PC-3 (cell line): ENCODE results near the gene WDR81. TPM values are rescaled to one million over a fixed set of nuclear protein-coding genes. Genes with fewer than 3 reads are reported as not detected.

ENCODE experiments used
- ATAC-seq: fragments of 200-7000 bp; cut with Tn5 transposase; 2 replicates; pipeline ENCODE4 v1.9.1; 2020; ENCODE audit warnings: mild to moderate bottlenecking, moderate library complexity
- BruUV-seq: library from RNA; stranded (reverse); fragments of 400-500 nt; replicated peaks from 2 replicates; lab custom pipeline; 2021; lab: Mats Ljungman, UMichigan
- CTCF ChIA-PET: fragments of 300-600 bp; sonication (Branson Sonifier 250); formaldehyde crosslinking; loops from one replicate; lab custom pipeline; 2022; ENCODE audit warnings: antibody characterized with exemption; lab: Charles Lee
- POLR2A ChIA-PET: fragments of 300-600 bp; sonication (Branson Sonifier 250); formaldehyde crosslinking; loops from one replicate; lab custom pipeline; 2022; ENCODE audit warnings: antibody characterized with exemption; ENCODE audit not compliant: unreplicated experiment; lab: Charles Lee
- DNase-seq: peaks from one replicate; pipeline ENCODE4 v3.0.0-alpha.2; 2015
- H2AFZ ChIP-seq: fragments of 300-600 bp; sonication (generic); 2 replicates; pipeline ENCODE4 v1.6.0; 2016; ENCODE audit warnings: antibody characterized with exemption, low read length
- H3F3A ChIP-seq: fragments of 300-600 bp; sonication (generic); one replicate; pipeline ENCODE4 v1.6.0; 2017; ENCODE audit warnings: antibody characterized with exemption, low read length, control low read depth, mild to moderate bottlenecking; ENCODE audit not compliant: unreplicated experiment
- H3K27ac ChIP-seq: fragments of 300-600 bp; sonication (generic); 2 replicates; pipeline ENCODE4 v1.5.1; 2016; ENCODE audit warnings: mild to moderate bottlenecking, low read length
- H3K27me3 ChIP-seq: fragments of 300-600 bp; sonication (generic); 2 replicates; pipeline ENCODE4 v1.6.1; 2016; ENCODE audit warnings: low read length, mixed read lengths
- H3K36me3 ChIP-seq: fragments of 300-600 bp; sonication (generic); 2 replicates; pipeline ENCODE4 v1.6.1; 2016; ENCODE audit warnings: low read depth, mixed run types, low read length, mixed read lengths
- H3K4me1 ChIP-seq: fragments of 300-600 bp; sonication (generic); 2 replicates; pipeline ENCODE4 v1.5.1; 2016; ENCODE audit warnings: low read length; ENCODE audit not compliant: insufficient read depth
- H3K4me2 ChIP-seq: fragments of 300-600 bp; sonication (generic); 2 replicates; pipeline ENCODE4 v1.6.0; 2016; ENCODE audit warnings: low read length
- H3K4me3 ChIP-seq: fragments of 300-600 bp; sonication (generic); 2 replicates; pipeline ENCODE4 v1.5.1; 2016; ENCODE audit warnings: mild to moderate bottlenecking, low read length, mixed read lengths
- H3K79me2 ChIP-seq: fragments of 300-600 bp; sonication (generic); 2 replicates; pipeline ENCODE4 v1.6.1; 2017; ENCODE audit warnings: low read length, mixed read lengths
- H3K9ac ChIP-seq: fragments of 300-600 bp; sonication (generic); 2 replicates; pipeline ENCODE4 v1.6.0; 2016; ENCODE audit warnings: mild to moderate bottlenecking, low read length
- H3K9me2 ChIP-seq: fragments of 300-600 bp; sonication (generic); replicated peaks from 2 replicates; pipeline ENCODE4 v1.6.1; 2016; ENCODE audit warnings: mixed run types, low read length, mixed read lengths
- H3K9me3 ChIP-seq: fragments of 300-600 bp; sonication (generic); 2 replicates; pipeline ENCODE4 v1.6.1; 2016; ENCODE audit warnings: low read length, mixed read lengths
- H4K20me1 ChIP-seq: fragments of 300-600 bp; sonication (generic); 2 replicates; pipeline ENCODE4 v1.6.1; 2016; ENCODE audit warnings: low read length, mixed read lengths
- CTCF ChIP-seq: fragments of 300-600 bp; sonication (generic); conservative IDR thresholded peaks from 2 replicates; pipeline ENCODE4 v1.5.1; 2017; ENCODE audit warnings: antibody characterized with exemption, low read depth, mild to moderate bottlenecking, low read length
- EZH2 ChIP-seq: fragments of 300-600 bp; sonication (generic); IDR thresholded peaks from one replicate; pipeline ENCODE4 v1.6.1; 2017; ENCODE audit warnings: antibody characterized with exemption, mild to moderate bottlenecking, low read length; ENCODE audit not compliant: unreplicated experiment
- EZH2phosphoT487 ChIP-seq: fragments of 300-600 bp; sonication (generic); IDR thresholded peaks from 2 replicates; pipeline ENCODE4 v1.6.1; 2018; ENCODE audit warnings: mild to moderate bottlenecking, antibody characterized with exemption, low read length, borderline replicate concordance
- intact Hi-C: fragments of 100-400 bp; cut with micrococcal nuclease; formaldehyde crosslinking; loops from 2 replicates; pipeline ENCODE4 v1.9.0; 2023
- total RNA-seq: library from RNA; depleted of rRNA; stranded (reverse); fragments of >200 nt; gene quantifications from 2 replicates; pipeline ENCODE4 v1.2.3, GENCODE V29; 2014

The WDR81 gene
- total RNA-seq, 1 experiment from 2014 or later: 14.6 TPM

GRCh38 chr17:1755827-1756262 is 31.3 kb downstream of the WDR81 start:
- H3K4me3 ChIP-seq: no peak overlapping the region
- no peaks in the 10 kb centered on the region for H3K9me2 ChIP-seq
- H3K36me3 ChIP-seq: no peaks in the 10 kb centered on the region
- POLR2A ChIA-PET: no interaction called here
- no peak overlapping the region for H3K9ac ChIP-seq
- no peaks in the 10 kb centered on the region for H3F3A ChIP-seq
- no peak for ATAC-seq
- no peaks in the 10 kb centered on the region for H3K27me3 ChIP-seq
- H4K20me1 ChIP-seq: no peaks in the 10 kb centered on the region
- H3K4me1 ChIP-seq: peaks cover 14% of the 10 kb centered on the region
- H2AFZ ChIP-seq: no peak overlapping the region
- TF ChIP-seq EZH2phosphoT487: no peak
- no peak for TF ChIP-seq CTCF
- no peak for TF ChIP-seq EZH2
- H3K9me3 ChIP-seq: no peaks in the 10 kb centered on the region
- H3K4me2 ChIP-seq: no peak overlapping the region
- no peak for DNase-seq
- CTCF ChIA-PET: no interaction called here
- no TSS peak for BruUV-seq
- H3K79me2 ChIP-seq: no peaks in the 10 kb centered on the region
- H3K27ac ChIP-seq: no peak overlapping the region
- intact Hi-C loops: no loop called here

DNA sequence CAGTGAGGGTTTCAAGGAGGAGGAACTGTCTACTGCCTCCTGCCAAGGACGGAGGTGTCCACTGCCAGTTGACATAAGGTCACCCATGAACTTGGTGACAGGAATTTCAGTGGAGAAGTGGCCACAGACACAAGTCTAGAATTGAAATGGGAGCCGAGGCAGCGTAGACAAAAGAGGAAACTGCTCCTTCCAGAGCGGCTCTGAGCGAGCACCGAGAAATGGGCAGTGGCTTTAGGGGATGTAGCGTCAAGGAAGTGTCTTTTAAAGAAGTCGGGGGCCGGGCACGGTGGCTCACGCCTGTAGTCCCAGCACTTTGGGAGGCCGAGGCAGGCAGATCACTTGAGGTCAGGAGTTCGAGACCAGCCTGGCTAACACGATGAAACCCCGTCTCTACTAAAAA is 34.3 kb downstream of the WDR81 start:
- DNase-seq (no peak), ATAC-seq (no peak)
- H3K9ac ChIP-seq: no peak overlapping the region
- no peaks in the 10 kb centered on the region for H3K9me3 ChIP-seq
- no peak overlapping the region for H3K4me3 ChIP-seq
- no TSS peak for BruUV-seq
- CTCF ChIA-PET: no interaction called here
- no peaks in the 10 kb centered on the region for H3K27me3 ChIP-seq
- no peak for TF ChIP-seq CTCF
- TF ChIP-seq EZH2: no peak
- TF ChIP-seq EZH2phosphoT487: no peak
- H2AFZ ChIP-seq: no peak overlapping the region
- H3K9me2 ChIP-seq: no peaks in the 10 kb centered on the region
- no peak overlapping the region for H3K4me2 ChIP-seq
- H3K4me1 ChIP-seq: no peaks in the 10 kb centered on the region
- H3K27ac ChIP-seq: no peak overlapping the region
- H4K20me1 ChIP-seq: no peaks in the 10 kb centered on the region
- H3K36me3 ChIP-seq: no peaks in the 10 kb centered on the region
- POLR2A ChIA-PET: no interaction called here
- H3K79me2 ChIP-seq: no peaks in the 10 kb centered on the region
- no peaks in the 10 kb centered on the region for H3F3A ChIP-seq
- intact Hi-C loops: no loop called here

GRCh38 chr17:1759529-1759928 is 35.0 kb downstream of the WDR81 start:
- Histone ChIP-seq H3K27me3 (no peaks in the 10 kb centered on the region), H2AFZ (no peak overlapping the region), H3K9me2 (no peaks in the 10 kb centered on the region), H3K36me3 (no peaks in the 10 kb centered on the region), H3K27ac (no peak overlapping the region), H3K4me2 (no peak overlapping the region), H3K4me3 (no peak overlapping the region), H3K9ac (no peak overlapping the region), H3K79me2 (no peaks in the 10 kb centered on the region), H3F3A (no peaks in the 10 kb centered on the region), H4K20me1 (no peaks in the 10 kb centered on the region), H3K9me3 (no peaks in the 10 kb centered on the region), H3K4me1 (no peaks in the 10 kb centered on the region)
- ChIA-PET CTCF (no interaction called here), POLR2A (no interaction called here)
- ATAC-seq (0 out of 2 replicates have a peak, but pooled peaks have one; percentile 45), DNase-seq (peak; percentile 53)
- no peak for TF ChIP-seq EZH2phosphoT487
- no peak for TF ChIP-seq CTCF
- TF ChIP-seq EZH2: no peak
- BruUV-seq: no TSS peak
- intact Hi-C loops: no loop called here
